HG03558 (cell line): ENCODE results near the gene AKAP5.
A peak's percentile ranks its signal among the peaks of the same experiment; 100 is the strongest.
"Not testable (repeated sequence)": the region's sequence is repeated elsewhere in the genome, so short reads cannot be mapped to it uniquely, and the experiment has no call there.

Experiments used
- ATAC-seq: cut with Tn5 transposase; IDR thresholded peaks from one replicate; pipeline ENCODE4 v1.9.1; 2021; ENCODE audit warnings: moderate number of reproducible peaks; ENCODE audit not compliant: unreplicated experiment; ENCODE audit errors: extremely low read depth

The AKAP5 gene

DNA sequence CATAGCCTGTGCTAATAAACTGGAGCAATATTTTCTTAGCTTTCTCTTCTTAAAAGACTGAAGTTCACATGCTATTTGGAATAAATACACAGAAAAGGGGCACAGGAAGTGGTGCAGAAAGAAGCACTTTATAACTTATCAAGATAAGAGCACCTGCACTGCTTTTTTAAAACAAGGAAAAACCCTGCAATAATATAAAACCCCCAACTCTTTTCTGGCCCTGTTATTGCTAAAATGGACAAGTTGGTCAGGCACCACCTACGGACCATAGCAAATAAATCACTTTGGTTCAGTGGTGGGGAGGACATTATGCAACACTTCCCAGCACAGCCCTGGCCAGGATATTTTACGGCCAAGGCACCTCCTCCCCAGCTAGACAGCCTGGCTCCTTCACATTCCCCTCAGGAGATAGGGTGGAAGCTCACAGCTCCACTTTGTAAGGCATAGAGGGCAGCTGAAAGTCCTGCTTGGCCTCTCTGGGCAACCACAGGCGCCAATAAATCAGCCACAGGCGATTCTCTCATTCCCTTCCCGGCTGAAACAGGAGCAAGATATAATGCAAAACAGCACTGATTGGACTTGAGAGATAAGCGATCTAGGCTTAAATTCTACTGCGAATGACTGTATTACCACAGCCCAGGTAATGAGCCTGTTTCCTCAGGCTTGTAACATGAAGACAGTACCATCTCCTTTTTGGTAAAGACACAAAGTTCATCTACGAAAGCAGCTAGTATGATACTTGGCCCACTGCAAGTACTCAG is 36.3 kb downstream of the AKAP5 start:
- no peak for ATAC-seq

DNA sequence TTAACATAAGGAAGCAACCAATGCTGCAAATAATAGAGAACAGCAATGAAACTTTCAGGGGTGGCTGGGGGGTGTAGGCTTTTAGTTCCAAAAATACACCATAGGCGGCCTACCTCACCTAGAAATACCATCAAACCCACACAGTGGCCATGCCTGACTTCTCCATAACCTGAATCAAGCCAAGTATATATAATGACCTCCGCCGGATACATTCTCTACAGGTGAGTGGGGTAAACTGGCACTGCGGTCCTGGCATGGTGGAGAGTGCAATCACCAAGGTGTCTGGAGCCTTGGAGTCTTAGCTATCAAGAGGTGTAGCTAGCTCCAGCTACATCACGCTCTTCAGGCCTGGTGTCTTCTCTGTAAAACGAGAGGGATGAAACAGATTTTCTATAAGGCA is 37.2 kb downstream of the AKAP5 start:
- ATAC-seq, result no peak

DNA sequence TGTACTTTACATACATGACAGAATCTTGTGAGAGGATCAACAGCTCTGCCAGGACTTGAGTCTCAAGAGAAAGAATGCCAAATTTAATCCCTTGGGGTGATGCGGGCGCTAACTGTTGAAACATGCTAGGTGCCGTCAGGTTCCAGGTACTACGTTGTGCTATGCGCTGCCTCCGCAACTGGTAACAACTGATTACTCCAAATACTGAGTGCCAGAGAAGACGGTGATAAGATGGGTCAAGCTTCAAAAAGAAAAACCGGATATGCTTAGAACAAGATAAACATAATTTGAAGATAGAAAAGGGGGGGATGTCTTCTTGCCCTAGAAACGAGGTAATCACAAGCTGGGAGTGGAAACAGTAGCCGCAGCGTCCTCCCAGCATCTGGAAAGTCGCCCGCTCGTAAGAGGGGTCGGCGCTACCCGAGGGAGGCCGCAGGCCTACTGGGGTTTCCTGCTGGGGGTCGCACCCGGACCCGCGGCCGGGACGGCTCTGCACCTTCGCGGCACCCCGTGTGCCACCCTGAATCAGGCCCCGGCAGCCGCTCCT is 37.7 kb downstream of the AKAP5 start:
- ATAC-seq, result no peak

DNA sequence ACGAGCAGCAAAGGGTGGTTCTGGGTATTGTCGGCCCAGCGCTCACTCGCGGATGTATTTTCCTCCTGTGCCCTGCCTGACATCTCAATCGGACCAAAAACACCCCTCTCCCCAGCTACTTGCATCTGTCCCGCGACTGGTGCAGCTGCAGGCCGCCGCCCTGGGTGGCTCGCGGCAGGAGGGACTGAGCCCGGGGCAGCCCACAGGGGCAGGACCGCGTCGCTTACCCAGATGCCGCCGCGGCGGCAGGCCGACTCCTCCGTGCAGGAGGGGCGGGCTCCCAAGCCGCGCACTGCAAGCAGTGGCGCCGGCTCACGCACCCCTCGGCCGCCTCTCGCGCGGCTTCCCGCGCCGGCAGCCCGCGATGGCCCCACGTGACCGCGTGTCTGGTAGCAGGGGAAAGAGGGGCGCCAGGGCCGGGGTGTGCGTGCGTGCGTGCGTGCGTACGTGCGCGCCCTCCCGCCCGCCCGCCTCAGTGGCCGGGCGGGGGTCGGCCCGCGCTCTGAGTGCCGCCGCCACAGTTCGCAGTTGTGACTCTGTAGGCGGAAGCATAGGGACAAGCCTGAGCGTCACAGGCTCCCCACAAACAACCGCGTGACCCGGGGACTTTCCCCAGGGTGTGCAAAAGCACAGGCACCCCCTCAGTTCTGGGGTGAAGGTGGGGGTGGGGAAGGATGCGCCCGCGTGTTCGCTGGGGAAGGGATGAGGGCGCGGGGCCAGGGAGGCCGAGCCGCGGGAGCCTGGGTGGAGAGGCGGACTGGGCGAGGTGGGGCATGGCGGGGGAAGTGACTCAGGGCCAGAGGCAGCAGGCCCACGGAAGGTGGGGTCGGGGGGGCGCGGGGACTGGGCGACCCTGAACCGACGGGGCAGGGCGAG is 38.4 kb downstream of the AKAP5 start, which contains the start of gene ZBTB25:
TSS of gene ZBTB25 (minus strand) at position 405 of the 876 bp plus-strand sequence. CDS start 13,305 bp downstream, outside the sequence.
- peak; percentile 43 for ATAC-seq

GRCh38 chr14:64504310-64504896 is 39.1 kb downstream of the AKAP5 start, which contains the start of gene ZBTB1:
ZBTB1 (plus strand) TSS chr14:64504770; CDS start chr14:64521505, 16,735 bp downstream.
- ATAC-seq, result no peak

DNA sequence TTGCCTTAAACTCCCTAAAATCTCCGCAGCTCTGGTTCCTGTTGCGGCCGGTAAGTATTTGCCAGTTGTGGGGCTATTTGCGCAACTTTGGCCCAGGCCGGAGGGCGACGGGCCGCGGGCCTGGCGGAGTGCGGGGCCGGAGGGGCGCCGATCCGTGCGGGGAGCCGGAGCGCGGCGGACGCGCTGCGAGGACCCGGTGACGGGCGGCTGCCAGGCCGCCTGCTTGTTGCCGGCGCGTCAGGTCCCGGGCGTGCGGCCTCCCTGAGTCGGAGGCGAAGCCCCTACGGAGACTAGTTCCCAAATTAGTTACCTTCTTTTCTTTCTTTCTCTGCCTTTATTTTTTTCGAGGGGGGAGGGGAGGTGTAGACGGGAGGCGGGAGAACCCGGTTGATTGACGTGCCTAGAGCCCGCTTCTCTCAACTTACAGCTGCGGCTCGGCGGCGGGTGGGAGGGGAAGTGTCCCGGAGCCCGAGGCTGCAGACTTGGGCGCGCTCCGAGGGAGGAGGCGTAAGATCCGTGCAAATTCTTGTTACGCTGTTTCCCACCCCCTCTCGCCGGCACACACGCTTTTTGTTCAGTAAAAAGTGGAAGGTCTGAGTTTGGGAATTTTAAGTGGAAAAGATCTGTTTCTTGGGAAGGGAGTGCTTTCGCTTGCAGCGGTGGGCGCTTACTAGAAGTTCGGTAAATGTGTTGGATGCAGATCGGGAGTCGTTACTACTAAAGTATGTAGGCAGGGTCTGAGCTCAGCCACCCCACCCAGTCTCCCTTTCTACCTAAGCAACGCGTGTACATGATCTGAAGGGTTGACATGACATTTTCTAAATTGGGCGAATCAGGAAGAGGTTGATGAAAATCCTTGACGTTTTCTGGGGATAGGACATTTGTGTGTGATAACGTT is 39.8 kb downstream of the AKAP5 start:
- ATAC-seq, result no peak

DNA sequence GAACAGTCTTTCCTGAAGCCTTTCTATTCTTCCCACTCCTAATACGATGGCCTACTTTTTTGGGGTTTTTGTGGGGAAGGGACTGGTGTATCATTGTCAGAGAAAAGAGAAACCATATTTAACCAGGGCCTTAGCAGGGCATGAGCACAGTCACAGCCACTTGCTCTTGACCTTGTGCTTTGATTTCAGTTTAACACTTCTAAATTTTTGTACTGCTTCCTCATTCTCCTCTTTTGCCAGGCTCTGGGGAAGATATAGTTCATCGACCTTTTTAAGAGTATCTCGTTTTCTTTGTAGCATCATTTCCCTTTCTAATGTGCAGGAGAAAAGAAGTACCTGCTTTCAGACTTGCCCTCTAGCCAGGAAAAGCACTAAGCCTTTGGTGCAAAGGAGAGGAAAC is 41.4 kb downstream of the AKAP5 start:
- ATAC-seq, result no peak

DNA sequence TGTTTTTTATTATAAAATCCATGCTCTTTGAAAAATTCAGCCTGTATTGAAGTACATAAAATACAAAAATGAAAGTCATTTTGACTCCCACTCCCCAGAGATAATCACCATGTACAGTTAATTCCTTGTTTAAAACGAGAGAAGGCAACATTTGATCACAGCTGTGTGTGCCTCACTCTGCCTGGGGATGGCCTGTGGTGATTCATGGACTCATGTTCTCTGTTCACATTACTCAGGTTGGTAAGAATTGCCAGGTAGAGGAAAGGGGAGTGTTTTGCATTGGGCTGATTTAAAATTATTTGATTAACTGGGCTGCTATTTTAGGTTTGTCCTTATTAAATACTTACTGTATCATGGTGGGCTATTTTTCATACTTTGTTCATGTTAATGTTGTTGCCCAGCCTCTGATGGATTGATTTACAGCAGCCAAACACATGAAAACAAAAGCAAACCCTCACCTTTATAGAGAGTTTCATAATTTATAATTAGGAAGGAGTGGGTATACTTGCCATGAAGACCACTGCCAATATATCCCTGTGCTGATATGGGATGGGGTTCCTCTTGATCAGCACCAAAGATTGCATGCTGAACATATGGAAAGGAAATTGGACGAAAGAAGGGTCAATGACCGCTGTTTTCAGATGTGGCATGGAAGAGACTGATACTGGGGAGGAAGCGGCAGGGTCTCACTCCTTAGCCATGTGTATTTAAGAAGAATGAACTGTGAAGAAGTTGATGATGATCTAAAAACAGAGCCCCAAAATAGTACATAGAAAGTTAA is 42.3 kb downstream of the AKAP5 start:
- ATAC-seq, result no peak

DNA sequence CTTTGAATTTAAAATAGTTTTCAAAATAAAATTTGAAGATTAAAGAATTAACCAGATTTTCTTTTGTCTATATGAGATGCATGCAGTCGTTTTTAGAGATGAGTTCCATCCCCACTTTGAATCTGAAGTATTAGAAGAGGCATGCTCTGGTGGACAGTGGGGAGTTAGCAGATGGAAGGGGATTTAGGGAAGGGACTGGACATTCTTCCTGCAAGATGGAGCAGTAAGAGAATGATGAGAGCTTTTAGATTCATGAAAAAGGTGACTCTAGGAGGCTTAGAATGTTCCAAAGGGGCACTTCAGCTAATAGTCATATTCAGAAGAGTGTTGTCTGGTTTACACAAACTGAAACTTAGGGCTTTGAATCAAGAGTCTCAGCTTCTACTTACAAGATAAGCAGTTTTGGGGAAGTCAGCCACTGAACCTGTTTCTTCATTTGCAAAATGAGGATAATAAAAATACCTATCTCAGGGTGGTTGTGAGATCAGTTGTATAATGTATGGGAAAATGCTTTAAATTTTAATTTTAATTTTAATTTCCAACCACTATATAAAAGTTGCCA is 43.0 kb downstream of the AKAP5 start:
- no peak for ATAC-seq

- no peak for ATAC-seq
These were observed 43.7 kb downstream of the AKAP5 start for GRCh38 chr14:64509036-64509435.

DNA sequence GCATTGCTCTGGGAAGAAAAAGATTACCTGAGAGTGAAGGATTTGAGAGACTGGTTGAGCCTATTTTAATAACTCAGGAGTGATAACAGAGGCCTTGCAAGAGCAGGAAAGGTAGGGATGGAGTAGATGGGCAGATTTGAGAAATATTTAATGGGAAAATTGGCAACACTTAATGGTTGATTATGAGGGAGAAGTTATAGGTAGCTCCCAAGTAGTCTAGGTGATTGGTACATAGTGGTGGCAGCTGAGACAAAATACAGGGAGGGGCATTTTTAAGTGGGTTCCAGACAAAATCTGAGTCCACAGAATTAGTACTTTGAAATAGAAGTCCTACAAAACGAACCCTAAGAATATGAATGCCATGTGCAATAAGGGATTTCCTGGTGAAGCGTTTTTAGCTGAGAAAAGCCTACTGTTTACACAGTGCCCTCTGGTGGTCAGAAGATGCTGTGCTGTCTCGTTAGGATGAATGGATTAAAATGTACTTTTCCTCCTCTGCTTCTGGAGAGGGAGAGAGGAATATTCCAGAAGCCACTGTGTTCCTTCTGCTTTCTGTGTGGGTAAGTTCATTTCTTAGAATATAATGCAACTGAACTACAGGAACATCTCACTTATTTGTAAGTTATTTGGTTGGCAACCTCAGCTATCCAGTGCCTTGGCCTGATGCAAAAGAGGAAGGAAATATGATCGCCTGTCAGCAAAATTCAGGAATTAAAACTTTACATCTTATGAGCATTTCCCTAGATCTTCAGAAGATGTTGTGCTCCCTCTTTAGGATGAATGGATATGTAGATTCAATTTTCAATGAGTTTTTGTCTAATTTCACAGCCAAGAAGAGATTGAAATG is 45.7 kb downstream of the AKAP5 start:
- no peak for ATAC-seq

DNA sequence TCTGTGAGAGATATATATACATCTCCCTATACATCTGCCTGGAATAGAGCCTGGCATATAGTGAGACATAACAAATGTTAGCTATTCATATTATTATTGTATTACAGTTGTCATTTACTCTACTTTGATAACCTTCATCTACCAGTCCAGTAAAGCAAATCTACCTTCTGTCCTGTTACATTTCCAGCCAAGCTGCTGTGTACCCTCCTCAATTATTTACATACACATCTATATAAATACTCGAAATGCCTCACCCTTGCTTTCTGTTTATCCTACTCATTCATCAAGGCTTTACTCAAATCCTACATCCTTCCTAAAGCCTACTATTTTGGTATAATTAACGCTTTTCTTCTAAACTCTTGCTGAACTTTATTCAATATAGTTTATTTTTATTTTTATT is 48.0 kb downstream of the AKAP5 start:
- no peak for ATAC-seq

- ATAC-seq, result no peak
These were observed 49.8 kb downstream of the AKAP5 start for GRCh38 chr14:64515053-64515452.

- ATAC-seq, result no peak
These were observed 51.7 kb downstream of the AKAP5 start for GRCh38 chr14:64516969-64517368.

- not testable (repeated sequence) for ATAC-seq
These were observed 52.4 kb downstream of the AKAP5 start for GRCh38 chr14:64517667-64518066.

- no peak for ATAC-seq
These were observed 52.9 kb downstream of the AKAP5 start for GRCh38 chr14:64518229-64518628.

- ATAC-seq, result no peak
These were observed 55.4 kb downstream of the AKAP5 start for GRCh38 chr14:64520699-64521098.
